ENCODE results near the gene KIAA1671. TPM values are rescaled to one million over a fixed set of nuclear protein-coding genes. Genes with fewer than 3 reads are reported as not detected.
"Not testable (repeated sequence)": the region's sequence is repeated elsewhere in the genome, so short reads cannot be mapped to it uniquely, and the experiment has no call there.

Gene KIAA1671
- polyA plus RNA-seq, 1 donor (not counting 4 experiments of a cell fraction or from before 2014, with no cell fraction given) = 17.4 TPM

GRCh38 chr22:25177226-25177625, 224.7 kb downstream of the KIAA1671 start:
- no peaks in the 10 kb centered on the region for H4K20me1 ChIP-seq (ENCODE audit: control insufficient read depth, extremely low read depth, insufficient read depth, low read length)
- DNase-seq (ENCODE audit: low read depth, low spot score) = no peak
- peaks cover 22% of the 10 kb centered on the region for H3K4me1 ChIP-seq (ENCODE audit: control insufficient read depth, extremely low read depth, insufficient read depth, low read length)
- H3K9ac ChIP-seq (ENCODE audit: control insufficient read depth, extremely low read depth, insufficient read depth, low read length) = no peak overlapping the region
- no peak overlapping the region for H2AFZ ChIP-seq (ENCODE audit: control insufficient read depth, low read length)
- H3K4me3 ChIP-seq (ENCODE audit: control insufficient read depth in 2 of 3, extremely low read depth in 1 of 3, insufficient read depth in 2 of 3, low read depth in 1 of 3, low read length in 3 of 3) = no peak overlapping the region
- H3K9me3 ChIP-seq (ENCODE audit: control insufficient read depth, low read depth, low read length) = no peaks in the 10 kb centered on the region
- FAIRE-seq = no peak
- dilution Hi-C loops (cut with MboI; ENCODE audit: extremely low pct_ligation_motif_present, low sequenced_read_pairs) = no loop called here
- TF ChIP-seq CTCF (optimal IDR thresholded peaks at IDR 0.05 in 1 of 3, IDR thresholded peaks at IDR 0.05 in 1 of 3, conservative IDR thresholded peaks at IDR 0.05 in 1 of 3; ENCODE audit: extremely low read depth in 1 of 3, insufficient read depth in 2 of 3, low read length in 3 of 3) (no peak), EZH2 (IDR thresholded peaks at IDR 0.05; ENCODE audit: low read length) (no peak)
- no peak overlapping the region for H3K27ac ChIP-seq (ENCODE audit: control insufficient read depth, insufficient read depth, low read length)
- no peaks in the 10 kb centered on the region for H3K27me3 ChIP-seq (ENCODE audit: control insufficient read depth, extremely low read depth, insufficient read depth, low read length)
- H3K9me1 ChIP-seq (ENCODE audit: control insufficient read depth, extremely low read depth, insufficient read depth, low read length) = no peaks in the 10 kb centered on the region
- H3K4me2 ChIP-seq (ENCODE audit: control insufficient read depth, extremely low read depth, insufficient read depth, low read depth, low read length) = no peak overlapping the region
- no peaks in the 10 kb centered on the region for H3K79me2 ChIP-seq (ENCODE audit: control insufficient read depth, insufficient read depth, low read length)
- peaks cover 14 to 25% of the 10 kb centered on the region in 2 experiments for H3K36me3 ChIP-seq (ENCODE audit: control insufficient read depth in 2 of 2, extremely low read depth in 1 of 2, insufficient read depth in 2 of 2, low read length in 2 of 2)

GRCh38 chr22:25177895-25178294, 225.4 kb downstream of the KIAA1671 start:
- Histone ChIP-seq H3K79me2 (ENCODE audit: control insufficient read depth, insufficient read depth, low read length) (no peaks in the 10 kb centered on the region), H3K9me1 (ENCODE audit: control insufficient read depth, extremely low read depth, insufficient read depth, low read length) (no peaks in the 10 kb centered on the region), H3K4me1 (ENCODE audit: control insufficient read depth, extremely low read depth, insufficient read depth, low read length) (peaks cover 22% of the 10 kb centered on the region), H3K27me3 (ENCODE audit: control insufficient read depth, extremely low read depth, insufficient read depth, low read length) (no peaks in the 10 kb centered on the region), H3K9ac (ENCODE audit: control insufficient read depth, extremely low read depth, insufficient read depth, low read length) (no peak overlapping the region), H3K9me3 (ENCODE audit: control insufficient read depth, low read depth, low read length) (no peaks in the 10 kb centered on the region), H3K27ac (ENCODE audit: control insufficient read depth, insufficient read depth, low read length) (no peak overlapping the region), H3K4me3 (ENCODE audit: control insufficient read depth in 2 of 3, extremely low read depth in 1 of 3, insufficient read depth in 2 of 3, low read depth in 1 of 3, low read length in 3 of 3) (no peak overlapping the region), H3K4me2 (ENCODE audit: control insufficient read depth, extremely low read depth, insufficient read depth, low read depth, low read length) (no peak overlapping the region), H2AFZ (ENCODE audit: control insufficient read depth, low read length) (no peak overlapping the region), H3K36me3 (ENCODE audit: control insufficient read depth in 2 of 2, extremely low read depth in 1 of 2, insufficient read depth in 2 of 2, low read length in 2 of 2) (peaks cover 17 to 23% of the 10 kb centered on the region in 2 experiments), H4K20me1 (ENCODE audit: control insufficient read depth, extremely low read depth, insufficient read depth, low read length) (no peaks in the 10 kb centered on the region)
- dilution Hi-C loops (cut with MboI; ENCODE audit: extremely low pct_ligation_motif_present, low sequenced_read_pairs) = no loop called here
- no peak for DNase-seq (ENCODE audit: low read depth, low spot score)
- TF ChIP-seq EZH2 (IDR thresholded peaks at IDR 0.05; ENCODE audit: low read length) = no peak
- no peak for TF ChIP-seq CTCF (optimal IDR thresholded peaks at IDR 0.05 in 1 of 3, IDR thresholded peaks at IDR 0.05 in 1 of 3, conservative IDR thresholded peaks at IDR 0.05 in 1 of 3; ENCODE audit: extremely low read depth in 1 of 3, insufficient read depth in 2 of 3, low read length in 3 of 3)
- no peak for FAIRE-seq

- H3K9ac ChIP-seq (ENCODE audit: control insufficient read depth, extremely low read depth, insufficient read depth, low read length); dilution Hi-C loops (cut with MboI; ENCODE audit: extremely low pct_ligation_motif_present, low sequenced_read_pairs); H3K4me3 ChIP-seq (ENCODE audit: control insufficient read depth in 2 of 3, extremely low read depth in 1 of 3, insufficient read depth in 2 of 3, low read depth in 1 of 3, low read length in 3 of 3); DNase-seq (ENCODE audit: low read depth, low spot score); H3K27ac ChIP-seq (ENCODE audit: control insufficient read depth, insufficient read depth, low read length); H3K9me3 ChIP-seq (ENCODE audit: control insufficient read depth, low read depth, low read length); H3K9me1 ChIP-seq (ENCODE audit: control insufficient read depth, extremely low read depth, insufficient read depth, low read length); H3K27me3 ChIP-seq (ENCODE audit: control insufficient read depth, extremely low read depth, insufficient read depth, low read length); H4K20me1 ChIP-seq (ENCODE audit: control insufficient read depth, extremely low read depth, insufficient read depth, low read length); H3K79me2 ChIP-seq (ENCODE audit: control insufficient read depth, insufficient read depth, low read length); FAIRE-seq; H3K4me2 ChIP-seq (ENCODE audit: control insufficient read depth, extremely low read depth, insufficient read depth, low read depth, low read length); H2AFZ ChIP-seq (ENCODE audit: control insufficient read depth, low read length): not testable (repeated sequence)
- peaks cover 22% of the 10 kb centered on the region for H3K4me1 ChIP-seq (ENCODE audit: control insufficient read depth, extremely low read depth, insufficient read depth, low read length)
- H3K36me3 ChIP-seq (ENCODE audit: control insufficient read depth in 2 of 2, extremely low read depth in 1 of 2, insufficient read depth in 2 of 2, low read length in 2 of 2) = peaks cover 18 to 23% of the 10 kb centered on the region in 2 experiments
These were observed 225.8 kb downstream of the KIAA1671 start for GRCh38 chr22:25178348-25178747.

- Histone ChIP-seq H3K4me1 (ENCODE audit: control insufficient read depth, extremely low read depth, insufficient read depth, low read length) (peaks cover 22% of the 10 kb centered on the region), H3K36me3 (ENCODE audit: control insufficient read depth in 2 of 2, extremely low read depth in 1 of 2, insufficient read depth in 2 of 2, low read length in 2 of 2) (peaks cover 18 to 23% of the 10 kb centered on the region in 2 experiments)
- peak; percentile 72 for FAIRE-seq
- DNase-seq (ENCODE audit: low read depth, low spot score); H4K20me1 ChIP-seq (ENCODE audit: control insufficient read depth, extremely low read depth, insufficient read depth, low read length); H3K9ac ChIP-seq (ENCODE audit: control insufficient read depth, extremely low read depth, insufficient read depth, low read length); H3K4me2 ChIP-seq (ENCODE audit: control insufficient read depth, extremely low read depth, insufficient read depth, low read depth, low read length); dilution Hi-C loops (cut with MboI; ENCODE audit: extremely low pct_ligation_motif_present, low sequenced_read_pairs); H3K4me3 ChIP-seq (ENCODE audit: control insufficient read depth in 2 of 3, extremely low read depth in 1 of 3, insufficient read depth in 2 of 3, low read depth in 1 of 3, low read length in 3 of 3); H3K9me1 ChIP-seq (ENCODE audit: control insufficient read depth, extremely low read depth, insufficient read depth, low read length); H3K27me3 ChIP-seq (ENCODE audit: control insufficient read depth, extremely low read depth, insufficient read depth, low read length); H3K79me2 ChIP-seq (ENCODE audit: control insufficient read depth, insufficient read depth, low read length); H2AFZ ChIP-seq (ENCODE audit: control insufficient read depth, low read length); H3K27ac ChIP-seq (ENCODE audit: control insufficient read depth, insufficient read depth, low read length); H3K9me3 ChIP-seq (ENCODE audit: control insufficient read depth, low read depth, low read length): not testable (repeated sequence)
These were observed 226.5 kb downstream of the KIAA1671 start for GRCh38 chr22:25178869-25179631.

All from keratinocyte (primary cell).